CD8-positive, alpha-beta memory T cell (primary cell): ENCODE results near the gene ZFP37. TPM values are rescaled to one million over a fixed set of nuclear protein-coding genes. Genes with fewer than 3 reads are reported as not detected.
A peak's percentile ranks its signal among the peaks of the same experiment; 100 is the strongest.
"Not testable (repeated sequence)": the region's sequence is repeated elsewhere in the genome, so short reads cannot be mapped to it uniquely, and the experiment has no call there.

Experiments
- CTCF ChIA-PET: fragments of 350-600 bp; sonication (Branson Sonifier 250); formaldehyde crosslinking; loops from one replicate; lab custom pipeline; 2021; ENCODE audit warnings: antibody characterized with exemption; lab: Charles Lee
- POLR2A ChIA-PET: fragments of 350-600 bp; sonication (Branson Sonifier 250); formaldehyde crosslinking; loops from one replicate; lab custom pipeline; 2021; ENCODE audit warnings: antibody characterized with exemption; lab: Charles Lee
- DNase-seq, 5 donors: peaks; one replicate each; pipeline versions ENCODE4 v3.0.0 to v3.0.0-alpha.2; 2020 to 2022; ENCODE audit warnings: mixed read lengths in 1 of 5
- H3K27ac ChIP-seq: one replicate; pipeline ENCODE4 v1.7.0; 2013; ENCODE audit warnings: low read depth, mild to moderate bottlenecking, low read length, moderate library complexity
- H3K27me3 ChIP-seq: 2 replicates; pipeline ENCODE4 v1.7.0; 2013; ENCODE audit warnings: low read length, mild to moderate bottlenecking; ENCODE audit not compliant: insufficient read depth, poor library complexity, severe bottlenecking
- H3K36me3 ChIP-seq: 2 replicates; pipeline ENCODE4 v1.7.0; 2013; ENCODE audit warnings: mild to moderate bottlenecking, low read length, moderate library complexity; ENCODE audit not compliant: insufficient read depth
- H3K4me1 ChIP-seq: 2 replicates; pipeline ENCODE4 v1.7.0; 2013; ENCODE audit warnings: mild to moderate bottlenecking, low read length, moderate library complexity; ENCODE audit not compliant: insufficient read depth
- H3K4me3 ChIP-seq: 2 replicates; pipeline ENCODE4 v1.7.0; 2013; ENCODE audit warnings: mild to moderate bottlenecking, low read length
- H3K9me3 ChIP-seq: 2 replicates; pipeline ENCODE4 v1.7.0; 2013; ENCODE audit warnings: mild to moderate bottlenecking, low read length
- H3K27ac Mint-ChIP-seq, 8 donors: one replicate each; pipeline ENCODE4 v1.8.0; 2020 to 2021; ENCODE audit warnings: mixed read lengths in 8 of 8, mild to moderate bottlenecking in 6 of 8, inconsistent platforms in 3 of 8, moderate library complexity in 3 of 8
- H3K27me3 Mint-ChIP-seq, 2 donors: one replicate each; pipeline ENCODE4 v1.8.0; 2020 to 2021; ENCODE audit warnings: mixed read lengths in 2 of 2, mild to moderate bottlenecking in 1 of 2, moderate library complexity in 1 of 2
- H3K36me3 Mint-ChIP-seq, 3 donors: one replicate each; pipeline ENCODE4 v1.8.0; 2020 to 2021; ENCODE audit warnings: mixed read lengths in 3 of 3, inconsistent platforms in 1 of 3, mild to moderate bottlenecking in 1 of 3
- H3K4me1 Mint-ChIP-seq, 3 donors: one replicate each; pipeline ENCODE4 v1.8.0; 2020 to 2021; ENCODE audit warnings: mixed read lengths in 3 of 3, inconsistent platforms in 1 of 3, mild to moderate bottlenecking in 1 of 3
- H3K4me3 Mint-ChIP-seq, 7 donors: one replicate each; pipeline ENCODE4 v1.8.0; 2020 to 2021; ENCODE audit warnings: mixed read lengths in 7 of 7, mild to moderate bottlenecking in 6 of 7, moderate library complexity in 4 of 7, inconsistent platforms in 2 of 7
- H3K9me3 Mint-ChIP-seq, 5 donors: one replicate each; pipeline ENCODE4 v1.8.0; 2020 to 2022; ENCODE audit warnings: mixed read lengths in 5 of 5, mild to moderate bottlenecking in 3 of 5, moderate library complexity in 2 of 5, inconsistent platforms in 1 of 5
- polyA plus RNA-seq: library from polyadenylated mRNA; unstranded; fragments of 300-500 nt; fragmentation: Illumina TruSeq; gene quantifications from one replicate; pipeline ENCODE4 v1.2.3, GENCODE V29; 2021
- total RNA-seq, 2 experiments: library from RNA; stranded (reverse); gene quantifications; one replicate each; pipeline ENCODE4 v1.2.3, GENCODE V29; 2021

ZFP37 gene
- total and polyA plus RNA-seq, 3 experiments from 2014 or later, result 1.7 to 3.1 (median 1.9) TPM

DNA sequence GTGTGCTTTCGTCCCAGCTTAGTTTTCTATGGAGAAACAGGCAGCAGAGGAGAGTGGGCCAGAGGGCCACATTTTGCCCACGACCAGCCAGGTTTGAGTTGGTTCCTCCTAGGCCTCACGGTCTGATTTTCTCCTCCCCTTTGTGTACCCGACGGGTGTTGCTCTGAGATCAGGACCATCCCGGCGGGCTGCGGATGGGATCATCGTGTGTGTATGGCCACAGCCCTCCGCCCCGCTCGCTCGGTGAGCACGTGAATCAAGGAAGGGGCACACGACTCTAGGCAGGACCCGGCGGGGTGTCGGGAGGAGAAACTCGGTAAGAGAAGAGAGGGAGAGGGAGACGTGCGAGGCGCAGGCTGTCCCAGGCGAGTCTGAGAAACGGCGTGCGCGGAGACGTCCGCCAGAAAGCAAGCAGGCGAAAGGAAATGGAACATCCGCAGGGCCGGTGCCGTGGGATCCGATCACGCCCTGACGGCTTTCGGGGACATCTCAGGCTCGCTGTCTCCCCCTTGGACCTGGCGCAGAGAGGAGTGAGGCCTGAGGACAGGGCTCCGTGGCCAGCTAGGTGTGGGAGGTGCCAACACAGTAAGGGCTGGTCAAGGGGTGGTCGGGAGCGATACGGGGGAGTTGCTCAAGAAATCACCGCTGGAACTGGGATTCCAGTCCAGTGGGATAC is 5.9 kb upstream of the ZFP37 start:
- H3K4me1 Mint-ChIP-seq, DNase-seq, H3K36me3 ChIP-seq, H3K27ac ChIP-seq, H3K4me3 ChIP-seq, H3K9me3 ChIP-seq, H3K4me1 ChIP-seq, H3K36me3 Mint-ChIP-seq, POLR2A ChIA-PET, CTCF ChIA-PET, H3K27me3 ChIP-seq, H3K27ac Mint-ChIP-seq, H3K4me3 Mint-ChIP-seq: not testable (repeated sequence)
- peaks cover 0 to 18% (median 17%) of the 10 kb centered on the region in 5 donors for H3K9me3 Mint-ChIP-seq
- H3K27me3 Mint-ChIP-seq, result peaks cover 16 to 17% of the 10 kb centered on the region in 2 donors

DNA sequence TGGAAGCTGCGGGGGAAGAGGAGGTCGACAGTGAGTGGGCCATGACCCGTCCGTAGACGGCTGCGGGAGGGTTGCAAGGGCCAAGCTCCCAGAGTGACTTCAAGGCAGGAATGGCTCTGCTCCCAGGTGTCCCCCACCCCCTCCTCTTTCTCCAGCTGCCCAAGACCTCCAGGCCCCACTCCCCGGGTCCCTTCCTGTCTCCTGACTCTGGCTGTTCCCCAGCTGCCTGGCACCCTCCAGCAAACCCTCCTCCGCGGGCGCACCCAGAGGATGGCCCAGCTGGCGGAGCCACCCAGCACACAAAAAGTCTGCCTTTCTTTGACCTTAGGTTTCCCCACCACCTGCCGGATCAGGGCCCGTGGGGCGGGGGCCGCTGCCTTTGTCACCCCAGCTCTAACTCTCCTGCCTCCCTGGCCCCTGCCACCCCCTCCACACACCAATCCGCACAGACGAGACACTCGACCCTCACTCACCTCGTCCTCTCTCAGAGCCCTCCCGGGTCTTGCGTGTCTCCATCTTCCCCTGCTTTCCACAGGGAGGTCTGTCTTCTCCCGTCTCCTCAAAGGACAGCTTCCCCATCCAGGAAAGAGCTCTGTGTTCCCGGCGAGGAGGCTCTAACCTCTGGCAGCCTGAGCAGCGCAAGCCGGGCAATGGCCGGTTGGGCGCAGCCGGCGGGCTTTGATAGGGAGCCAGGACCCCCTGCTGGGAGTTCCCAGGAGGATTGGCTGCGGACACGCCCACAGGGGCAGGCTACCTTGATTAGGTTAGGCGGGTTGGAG is 4.7 kb upstream of the ZFP37 start:
- H3K9me3 ChIP-seq, H3K27me3 ChIP-seq, H3K4me3 ChIP-seq, H3K4me3 Mint-ChIP-seq, H3K4me1 ChIP-seq, POLR2A ChIA-PET, H3K4me1 Mint-ChIP-seq, H3K36me3 Mint-ChIP-seq, H3K27ac Mint-ChIP-seq, H3K36me3 ChIP-seq, H3K27ac ChIP-seq, CTCF ChIA-PET: not testable (repeated sequence)
- Mint-ChIP-seq H3K27me3 (peaks cover 16 to 17% of the 10 kb centered on the region in 2 donors), H3K9me3 (peaks cover 0 to 18% (median 17%) of the 10 kb centered on the region in 5 donors)
- DNase-seq, result peak in 1 of 5 donors; percentile 2

DNA sequence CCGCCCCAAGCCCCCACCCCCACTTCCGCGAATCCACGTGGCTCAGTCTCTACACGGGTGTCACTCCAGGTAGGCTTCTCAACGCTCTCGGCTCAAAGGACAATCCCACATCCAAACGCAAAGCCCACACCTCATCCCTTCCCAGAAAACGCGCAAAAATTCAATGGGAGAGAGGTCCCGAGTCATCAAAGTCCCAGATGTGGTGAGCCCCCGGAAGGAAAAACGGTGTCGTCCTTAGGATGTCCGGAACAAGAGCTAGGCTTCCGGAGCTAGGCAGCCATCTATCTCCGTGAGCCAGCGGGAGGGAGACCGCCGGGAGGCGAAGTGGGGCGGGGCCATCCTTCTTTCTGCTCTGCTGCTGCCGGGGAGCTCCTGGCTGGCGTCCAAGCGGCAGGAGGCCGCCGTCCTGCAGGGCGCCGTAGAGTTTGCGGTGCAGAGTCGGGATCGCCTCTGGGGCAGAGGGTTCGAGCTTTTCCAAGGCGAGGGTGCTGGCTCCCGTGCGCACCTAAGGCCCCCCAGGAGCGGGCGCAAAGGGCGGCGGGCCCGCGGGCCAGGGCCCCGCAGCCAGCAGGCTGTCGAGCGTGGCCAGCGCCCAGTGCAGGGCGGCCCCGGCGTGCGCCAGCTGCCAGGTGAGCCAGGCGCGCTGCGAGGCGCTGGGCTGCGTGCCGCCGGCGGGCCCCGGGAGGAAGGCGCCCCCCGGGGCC is 3.2 kb upstream of the ZFP37 start:
- H3K36me3 Mint-ChIP-seq, DNase-seq, H3K27ac Mint-ChIP-seq, H3K4me1 ChIP-seq, H3K27me3 ChIP-seq, H3K27ac ChIP-seq, H3K36me3 ChIP-seq, H3K4me3 ChIP-seq, H3K9me3 ChIP-seq, H3K4me1 Mint-ChIP-seq, CTCF ChIA-PET, POLR2A ChIA-PET: not testable (repeated sequence)
- H3K9me3 Mint-ChIP-seq, result peaks cover 0 to 18% (median 17%) of the 10 kb centered on the region in 5 donors
- peak overlapping the region in 5 of 7 donors; percentile 6 to 78 (median 37) for H3K4me3 Mint-ChIP-seq
- peaks cover 16 to 17% of the 10 kb centered on the region in 2 donors for H3K27me3 Mint-ChIP-seq

DNA sequence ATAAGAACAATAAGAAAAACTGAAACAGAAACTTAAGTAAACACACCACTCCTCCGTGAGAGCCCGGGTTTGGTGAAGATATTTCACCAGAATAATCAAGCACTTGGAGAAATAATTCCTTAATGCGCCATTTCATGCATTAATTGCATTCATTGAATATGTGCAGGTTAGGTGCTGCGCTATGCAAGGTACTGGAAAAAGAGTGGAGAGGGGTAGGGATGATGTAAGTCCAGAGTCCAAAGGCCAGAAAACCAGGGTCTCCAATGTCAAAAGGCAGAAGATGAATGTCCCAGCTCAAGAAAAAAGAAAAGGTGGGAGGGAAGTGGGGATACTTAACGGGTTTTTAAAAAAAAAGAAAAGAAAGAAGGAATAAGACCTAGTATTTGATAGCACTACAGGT is 669 bp upstream of the ZFP37 start:
- Histone ChIP-seq H3K4me1 (peaks cover 3% of the 10 kb centered on the region), H3K27ac (peak overlapping the region; percentile 46), H3K9me3 (peaks cover 6% of the 10 kb centered on the region), H3K27me3 (peaks cover 4% of the 10 kb centered on the region), H3K4me3 (peak overlapping the region; percentile 99), H3K36me3 (no peaks in the 10 kb centered on the region)
- H3K9me3 Mint-ChIP-seq, result peaks cover 0 to 18% (median 17%) of the 10 kb centered on the region in 5 donors
- H3K4me1 Mint-ChIP-seq, result peaks cover 0 to 7% (median 1%) of the 10 kb centered on the region in 3 donors
- peaks cover 0 to 6% (median 2%) of the 10 kb centered on the region in 3 donors for H3K36me3 Mint-ChIP-seq
- DNase-seq, result no peak
- H3K27me3 Mint-ChIP-seq, result peaks cover 16 to 17% of the 10 kb centered on the region in 2 donors
- H3K4me3 Mint-ChIP-seq, result no peak overlapping the region
- H3K27ac Mint-ChIP-seq, result no peak overlapping the region
- ChIA-PET CTCF (no interaction called here), POLR2A (interaction anchor here (0.6 kb wide), 1 partner anchor 164 kb away, joined by 3 read pairs; the partner anchor contains the start of genes FKBP15 and SLC31A1)

DNA sequence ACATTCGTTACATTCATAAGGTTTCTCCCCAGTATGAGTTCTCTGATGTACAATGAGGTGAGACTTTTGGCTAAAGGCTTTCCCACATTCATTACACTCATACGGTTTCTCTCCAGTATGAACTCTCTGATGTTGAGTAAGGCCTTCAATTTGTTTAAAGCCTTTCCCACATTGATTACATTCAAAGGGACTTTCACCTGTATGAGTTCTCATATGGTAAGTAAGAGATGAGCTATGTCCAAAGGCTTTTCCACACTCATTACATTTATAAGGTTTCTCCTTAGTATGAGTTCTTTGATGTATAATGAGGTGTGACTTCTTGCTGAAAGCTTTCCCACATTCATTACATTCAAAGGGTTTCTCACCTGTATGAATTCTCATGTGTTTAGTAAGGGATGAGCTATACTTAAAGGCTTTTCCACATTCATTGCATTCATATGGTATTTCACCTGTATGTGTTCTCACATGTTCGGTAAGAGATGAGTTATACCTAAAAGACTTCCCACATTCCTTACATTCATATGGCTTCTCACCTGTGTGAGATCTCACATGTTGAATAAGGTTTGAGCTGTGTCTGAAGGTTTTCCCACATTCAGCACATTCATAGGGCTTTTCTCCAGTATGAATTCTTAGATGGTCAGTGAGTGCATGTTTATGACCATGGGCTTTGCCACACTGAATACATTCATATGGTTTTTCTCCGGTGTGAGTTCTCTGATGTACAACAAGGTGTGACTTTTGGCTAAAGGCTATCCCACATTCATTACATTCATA is 13.5 kb downstream of the ZFP37 start:
- Histone ChIP-seq H3K36me3 (peaks cover 17% of the 10 kb centered on the region), H3K27me3 (no peaks in the 10 kb centered on the region), H3K27ac (no peak overlapping the region), H3K4me1 (no peaks in the 10 kb centered on the region), H3K9me3 (peaks cover 59% of the 10 kb centered on the region), H3K4me3 (no peak overlapping the region)
- no peaks in the 10 kb centered on the region for H3K4me1 Mint-ChIP-seq
- H3K9me3 Mint-ChIP-seq, result peaks cover 53 to 92% (median 86%) of the 10 kb centered on the region in 5 donors
- H3K4me3 Mint-ChIP-seq, result no peak overlapping the region
- ChIA-PET CTCF (no interaction called here), POLR2A (no interaction called here)
- no peak for DNase-seq
- H3K27ac Mint-ChIP-seq, result no peak overlapping the region
- H3K36me3 Mint-ChIP-seq, result peaks cover 20 to 71% (median 64%) of the 10 kb centered on the region in 3 donors
- peaks cover 0 to 1% of the 10 kb centered on the region in 2 donors for H3K27me3 Mint-ChIP-seq

DNA sequence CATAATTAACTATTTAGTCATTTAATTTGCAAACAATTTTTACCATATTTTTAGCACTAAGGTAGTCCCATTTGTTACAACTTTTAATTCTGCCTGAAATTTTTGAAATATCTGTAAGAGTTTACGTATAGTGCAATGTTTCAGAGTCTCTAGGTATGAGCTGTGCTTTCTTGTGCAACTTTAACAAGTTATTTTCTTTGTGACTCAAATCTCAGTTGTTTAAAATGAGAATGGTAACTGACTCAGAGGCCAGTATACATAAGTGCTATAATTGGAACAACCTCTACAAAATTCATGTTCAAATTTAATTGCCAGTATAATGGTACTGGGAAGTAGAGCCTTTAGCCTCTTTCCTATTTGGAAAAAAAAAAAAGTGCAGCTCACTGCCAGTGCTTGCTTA is 30.3 kb downstream of the ZFP37 start:
- Mint-ChIP-seq H3K9me3 (peaks cover 45 to 81% (median 66%) of the 10 kb centered on the region in 5 donors), H3K4me1 (no peaks in the 10 kb centered on the region), H3K4me3 (no peak overlapping the region), H3K36me3 (peaks cover 2 to 19% (median 4%) of the 10 kb centered on the region in 3 donors), H3K27me3 (peaks cover 10 to 17% of the 10 kb centered on the region in 2 donors), H3K27ac (no peak overlapping the region)
- Histone ChIP-seq H3K4me3 (no peak overlapping the region), H3K27ac (no peak overlapping the region), H3K27me3 (no peaks in the 10 kb centered on the region), H3K9me3 (peaks cover 2% of the 10 kb centered on the region), H3K4me1 (no peaks in the 10 kb centered on the region), H3K36me3 (no peaks in the 10 kb centered on the region)
- ChIA-PET POLR2A (no interaction called here), CTCF (no interaction called here)
- no peak for DNase-seq

DNA sequence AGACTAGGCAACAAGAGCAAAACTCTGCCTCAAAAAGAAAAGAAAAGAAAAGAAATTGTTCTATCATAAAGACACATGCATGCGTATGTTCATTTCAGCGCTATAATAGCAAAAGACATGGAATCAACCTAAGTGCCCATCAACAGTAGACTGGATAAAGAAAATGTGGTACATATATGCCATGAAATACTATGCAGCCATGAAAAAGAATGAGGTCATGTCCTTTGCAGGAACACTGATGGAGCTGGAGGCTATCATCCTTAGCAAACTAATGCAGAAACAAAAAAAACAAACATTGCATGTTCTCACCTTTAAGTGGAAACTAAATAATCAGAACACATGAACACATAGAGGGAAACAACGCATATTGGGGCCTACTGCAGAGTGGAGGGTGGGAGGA is 38.3 kb downstream of the ZFP37 start:
- Histone ChIP-seq H3K27ac (no peak overlapping the region), H3K9me3 (peaks cover 5% of the 10 kb centered on the region), H3K4me1 (no peaks in the 10 kb centered on the region), H3K4me3 (no peak overlapping the region), H3K27me3 (no peaks in the 10 kb centered on the region), H3K36me3 (no peaks in the 10 kb centered on the region)
- DNase-seq, result no peak
- peaks cover 8 to 23% of the 10 kb centered on the region in 2 donors for H3K27me3 Mint-ChIP-seq
- H3K4me1 Mint-ChIP-seq, result no peaks in the 10 kb centered on the region
- ChIA-PET CTCF (no interaction called here), POLR2A (no interaction called here)
- no peak overlapping the region for H3K4me3 Mint-ChIP-seq
- no peak overlapping the region for H3K27ac Mint-ChIP-seq
- H3K9me3 Mint-ChIP-seq, result peaks cover 65 to 75% (median 70%) of the 10 kb centered on the region in 5 donors
- H3K36me3 Mint-ChIP-seq, result peaks cover 0 to 9% (median 2%) of the 10 kb centered on the region in 3 donors
